Skeletal muscle satellite cell (primary cell): ENCODE data around the gene RGS17.

ENCODE experiments used
- H3K27me3 ChIP-seq: 2 replicates; pipeline ENCODE4 v1.7.0; 2013; ENCODE audit warnings: low read length; ENCODE audit not compliant: control insufficient read depth, insufficient read depth
- H3K36me3 ChIP-seq: 2 replicates; pipeline ENCODE4 v1.7.0; 2013; ENCODE audit warnings: mild to moderate bottlenecking, control low read depth, low read length; ENCODE audit not compliant: insufficient read depth
- H3K4me1 ChIP-seq: 2 replicates; pipeline ENCODE4 v1.7.0; 2013; ENCODE audit warnings: low read length; ENCODE audit not compliant: control insufficient read depth, insufficient read depth
- H3K4me2 ChIP-seq: 2 replicates; pipeline ENCODE4 v1.7.0; 2013; ENCODE audit warnings: mild to moderate bottlenecking, low read length
- H3K4me3 ChIP-seq: 2 replicates; pipeline ENCODE4 v1.7.0; 2013; ENCODE audit warnings: low read length
- H3K9ac ChIP-seq: 2 replicates; pipeline ENCODE4 v1.7.0; 2013; ENCODE audit warnings: mild to moderate bottlenecking, low read depth, low read length, moderate library complexity
- H3K9me3 ChIP-seq: replicated peaks from 2 replicates; pipeline ENCODE4 v1.7.0; 2013; ENCODE audit warnings: mild to moderate bottlenecking, control low read depth, low read length

RGS17 gene

GRCh38 chr6:153096031-153096430 lies 35.1 kb downstream of the RGS17 start:
- Histone ChIP-seq H3K4me1 (peaks cover 40% of the 10 kb centered on the region), H3K36me3 (no peaks in the 10 kb centered on the region), H3K9ac (no peak overlapping the region), H3K4me2 (no peak overlapping the region), H3K4me3 (no peak overlapping the region), H3K9me3 (no peaks in the 10 kb centered on the region), H3K27me3 (no peaks in the 10 kb centered on the region)

GRCh38 chr6:153092082-153093013 lies 38.7 kb downstream of the RGS17 start:
- Histone ChIP-seq H3K4me3 (peak overlapping the region; percentile 20), H3K36me3 (no peaks in the 10 kb centered on the region), H3K27me3 (no peaks in the 10 kb centered on the region), H3K9ac (peak overlapping the region; percentile 52), H3K4me1 (peaks cover 76% of the 10 kb centered on the region), H3K9me3 (no peaks in the 10 kb centered on the region), H3K4me2 (peak overlapping the region; percentile 70)

GRCh38 chr6:153090241-153090930 lies 40.7 kb downstream of the RGS17 start:
- H3K4me3 ChIP-seq, result peak overlapping the region; percentile 33
- H3K4me2 ChIP-seq, result peak overlapping the region; percentile 67
- H3K9ac ChIP-seq, result peak overlapping the region; percentile 73
- no peaks in the 10 kb centered on the region for H3K27me3 ChIP-seq
- H3K36me3 ChIP-seq, result no peaks in the 10 kb centered on the region
- H3K4me1 ChIP-seq, result peaks cover 81% of the 10 kb centered on the region
- H3K9me3 ChIP-seq, result no peaks in the 10 kb centered on the region

GRCh38 chr6:153088796-153089195 lies 42.3 kb downstream of the RGS17 start:
- no peaks in the 10 kb centered on the region for H3K36me3 ChIP-seq
- peaks cover 91% of the 10 kb centered on the region for H3K4me1 ChIP-seq
- H3K4me3 ChIP-seq, result no peak overlapping the region
- H3K9ac ChIP-seq, result no peak overlapping the region
- H3K9me3 ChIP-seq, result no peaks in the 10 kb centered on the region
- H3K27me3 ChIP-seq, result no peaks in the 10 kb centered on the region
- H3K4me2 ChIP-seq, result peak overlapping the region; percentile 30

GRCh38 chr6:153087436-153087835 lies 43.6 kb downstream of the RGS17 start:
- no peaks in the 10 kb centered on the region for H3K27me3 ChIP-seq
- H3K9me3 ChIP-seq, result no peaks in the 10 kb centered on the region
- peaks cover 78% of the 10 kb centered on the region for H3K4me1 ChIP-seq
- H3K4me2 ChIP-seq, result no peak overlapping the region
- no peaks in the 10 kb centered on the region for H3K36me3 ChIP-seq
- H3K4me3 ChIP-seq, result no peak overlapping the region
- H3K9ac ChIP-seq, result no peak overlapping the region

GRCh38 chr6:153086225-153086990 lies 44.7 kb downstream of the RGS17 start:
- Histone ChIP-seq H3K4me3 (no peak overlapping the region), H3K4me1 (peaks cover 67% of the 10 kb centered on the region), H3K9me3 (no peaks in the 10 kb centered on the region), H3K4me2 (peak overlapping the region; percentile 18), H3K27me3 (no peaks in the 10 kb centered on the region), H3K36me3 (no peaks in the 10 kb centered on the region), H3K9ac (no peak overlapping the region)

- Histone ChIP-seq H3K4me2 (no peak overlapping the region), H3K4me3 (no peak overlapping the region), H3K36me3 (no peaks in the 10 kb centered on the region), H3K9ac (no peak overlapping the region), H3K9me3 (no peaks in the 10 kb centered on the region), H3K27me3 (no peaks in the 10 kb centered on the region), H3K4me1 (peaks cover 56% of the 10 kb centered on the region)
Observed at GRCh38 chr6:153085239-153085638, 45.8 kb downstream of the RGS17 start.

- H3K9me3 ChIP-seq, result no peaks in the 10 kb centered on the region
Observed at GRCh38 chr6:153084393-153084792, 46.7 kb downstream of the RGS17 start.

GRCh38 chr6:153083869-153084268 lies 47.2 kb downstream of the RGS17 start:
- H3K4me3 ChIP-seq, result no peak overlapping the region
- no peak overlapping the region for H3K9ac ChIP-seq
- H3K36me3 ChIP-seq, result no peaks in the 10 kb centered on the region
- no peak overlapping the region for H3K4me2 ChIP-seq
- H3K4me1 ChIP-seq, result peaks cover 43% of the 10 kb centered on the region
- H3K9me3 ChIP-seq, result no peaks in the 10 kb centered on the region
- H3K27me3 ChIP-seq, result no peaks in the 10 kb centered on the region

More at GRCh38 chr6:153084393-153084792, 46.7 kb downstream of the RGS17 start:
- H3K4me3 ChIP-seq, result peak overlapping the region; percentile 19
- peaks cover 48% of the 10 kb centered on the region for H3K4me1 ChIP-seq
- no peaks in the 10 kb centered on the region for H3K27me3 ChIP-seq
- peak overlapping the region; percentile 44 for H3K4me2 ChIP-seq
- H3K9ac ChIP-seq, result no peak overlapping the region
- no peaks in the 10 kb centered on the region for H3K36me3 ChIP-seq

GRCh38 chr6:153081914-153082313 lies 49.2 kb downstream of the RGS17 start:
- H3K36me3 ChIP-seq, result no peaks in the 10 kb centered on the region

GRCh38 chr6:153076431-153076830 lies 54.7 kb downstream of the RGS17 start:
- H3K36me3 ChIP-seq, result no peaks in the 10 kb centered on the region
- no peak overlapping the region for H3K4me2 ChIP-seq
- no peak overlapping the region for H3K4me3 ChIP-seq
- H3K4me1 ChIP-seq, result no peaks in the 10 kb centered on the region
- H3K27me3 ChIP-seq, result no peaks in the 10 kb centered on the region
- H3K9me3 ChIP-seq, result no peaks in the 10 kb centered on the region
- no peak overlapping the region for H3K9ac ChIP-seq

More at GRCh38 chr6:153081914-153082313, 49.2 kb downstream of the RGS17 start:
- no peak overlapping the region for H3K4me2 ChIP-seq
- H3K9me3 ChIP-seq, result no peaks in the 10 kb centered on the region
- H3K9ac ChIP-seq, result no peak overlapping the region
- H3K27me3 ChIP-seq, result no peaks in the 10 kb centered on the region
- no peak overlapping the region for H3K4me3 ChIP-seq
- peaks cover 28% of the 10 kb centered on the region for H3K4me1 ChIP-seq
